ENCODE results near the gene GBF1. TPM values are rescaled to one million over a fixed set of nuclear protein-coding genes. Genes with fewer than 3 reads are reported as not detected.

Gene GBF1
- total and polyA plus RNA-seq, 7 experiments from 2014 or later = 8.5 to 47.2 (median 37.2) TPM

DNA sequence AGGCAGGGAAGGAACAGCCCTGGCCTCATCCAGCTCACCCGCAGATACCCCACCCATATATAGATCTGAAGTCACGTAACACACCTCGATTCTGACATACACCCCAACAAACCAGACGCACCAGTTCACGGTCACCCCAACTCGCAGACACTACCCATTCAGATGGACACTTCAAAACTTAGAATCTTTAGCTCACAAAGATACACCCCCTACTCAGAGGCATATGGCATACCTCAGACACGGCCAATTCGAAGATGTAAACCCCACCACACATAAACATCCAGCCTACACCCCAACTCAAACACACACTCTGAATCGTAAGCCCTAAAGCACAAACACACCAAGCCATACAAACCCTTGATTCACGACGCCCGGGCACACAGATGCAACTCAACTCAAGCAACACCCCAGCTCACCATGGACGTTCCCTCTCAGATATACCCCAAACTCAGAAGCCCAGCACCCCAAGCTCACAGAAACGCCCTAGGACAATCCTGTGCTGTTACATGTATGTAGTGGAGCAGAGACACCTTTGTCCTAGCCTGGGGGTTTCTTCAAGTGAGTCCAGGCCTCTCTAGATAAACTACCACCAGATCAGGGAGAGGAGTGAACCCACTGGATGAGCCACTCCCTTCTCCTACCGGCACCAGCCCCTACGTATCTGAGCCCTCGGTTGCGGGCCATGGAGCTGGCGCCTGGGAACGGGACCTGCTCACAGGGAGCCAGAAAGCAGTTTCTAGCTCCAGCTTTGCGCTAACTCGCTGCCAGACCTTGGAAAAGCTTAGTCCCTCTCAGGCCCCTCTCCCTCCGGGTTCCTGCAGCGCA lies 164.5 kb downstream of the GBF1 start:
- CTCF ChIA-PET = interaction anchor here (1.0 to 3.2 kb wide), 4 partner anchors 9 to 41 kb away, joined by 3 to 16 read pairs (median 5); partner anchors contain the start of genes C10orf95 and FBXL15
- H3K4me1 Mint-ChIP-seq = peaks cover 22 to 50% (median 42%) of the 10 kb centered on the region in 7 donors
- peak in 1 of 9 donors; percentile 17 for DNase-seq
- H3K9me3 Mint-ChIP-seq = no peaks in the 10 kb centered on the region
- ATAC-seq = no peak
- intact Hi-C loops (cut with micrococcal nuclease) = loop anchor here (1.0 kb wide), 5 partner anchors 11 to 92 kb away; partner anchors contain the start of genes ACTR1A (in 1 of the 2) and NFKB2 (in 1 of the 2)
- no peaks in the 10 kb centered on the region for H3K36me3 Mint-ChIP-seq
- POLR2A ChIA-PET = interaction anchor here (1.0 to 5.1 kb wide), 8 partner anchors 12 to 232 kb away, joined by 3 to 55 read pairs (median 10); partner anchors contain the start of genes C10orf95, CUEDC2, FBXL15 and NFKB2
- H3K27ac Mint-ChIP-seq = peak overlapping the region; percentile 42 to 92 (median 87)
- H3K4me3 ChIP-seq (ENCODE audit: low read length) = peak overlapping the region; percentile 66
- peaks cover 0 to 12% of the 10 kb centered on the region in 2 donors for H3K27me3 ChIP-seq (ENCODE audit: control insufficient read depth in 2 of 2, insufficient read depth in 2 of 2, low read length in 2 of 2)
- H3K4me1 ChIP-seq (ENCODE audit: control insufficient read depth in 2 of 2, insufficient read depth in 2 of 2, low read length in 2 of 2) = peaks cover 5 to 36% of the 10 kb centered on the region in 2 donors
- peaks cover 0 to 39% (median 18%) of the 10 kb centered on the region in 5 donors for H3K27me3 Mint-ChIP-seq
- H3K4me3 Mint-ChIP-seq = peak overlapping the region; percentile 73 to 91 (median 87)
- H3K36me3 ChIP-seq (ENCODE audit: control insufficient read depth in 2 of 3, insufficient read depth in 3 of 3, low read length in 3 of 3) = peaks cover 0 to 2% (median 0%) of the 10 kb centered on the region in 3 experiments
- no peaks in the 10 kb centered on the region for H3K9me3 ChIP-seq (ENCODE audit: control insufficient read depth in 2 of 3, low read length in 3 of 3)
- peak overlapping the region; percentile 72 for H3K27ac ChIP-seq (ENCODE audit: low read depth, low read length)

DNA sequence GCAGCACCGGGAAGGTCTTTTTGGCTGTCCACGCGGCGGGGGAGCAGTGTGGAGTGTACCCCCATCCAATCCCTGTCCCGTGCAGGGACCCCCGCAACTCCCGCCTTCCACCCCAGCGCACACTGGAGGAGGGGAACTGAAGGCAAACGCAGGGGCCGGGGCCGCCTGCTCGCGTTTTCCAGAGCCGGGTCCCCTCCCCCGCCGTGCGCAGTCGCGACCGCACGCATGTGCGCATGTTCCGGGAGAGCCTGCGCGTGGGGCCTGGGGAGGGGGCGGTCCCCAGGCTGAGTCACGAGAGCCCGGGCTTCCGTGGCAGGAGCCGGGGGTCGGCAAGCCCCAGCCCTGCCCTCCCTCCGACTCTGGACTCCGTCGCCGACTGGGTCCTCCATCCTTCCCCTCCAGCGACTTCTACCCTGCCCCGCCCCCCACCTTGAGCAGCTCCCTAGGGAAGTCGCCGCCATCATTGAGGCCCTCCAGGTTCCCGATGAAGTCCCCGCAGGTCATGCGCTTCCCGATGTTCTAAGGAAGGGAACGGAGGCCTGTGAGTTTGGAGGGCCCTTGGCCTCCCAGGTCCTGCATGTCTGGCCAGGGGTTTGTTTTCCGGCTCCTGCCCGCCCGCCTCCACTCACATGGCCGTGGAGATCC lies 165.2 kb downstream of the GBF1 start:
- Histone ChIP-seq H3K4me3 (ENCODE audit: low read length) (peak overlapping the region; percentile 66), H3K27me3 (ENCODE audit: control insufficient read depth in 2 of 2, insufficient read depth in 2 of 2, low read length in 2 of 2) (peaks cover under 1 to 12% of the 10 kb centered on the region in 2 donors), H3K27ac (ENCODE audit: low read depth, low read length) (peak overlapping the region; percentile 72), H3K36me3 (ENCODE audit: control insufficient read depth in 2 of 3, insufficient read depth in 3 of 3, low read length in 3 of 3) (no peaks in the 10 kb centered on the region), H3K9me3 (ENCODE audit: control insufficient read depth in 2 of 3, low read length in 3 of 3) (no peaks in the 10 kb centered on the region), H3K4me1 (ENCODE audit: control insufficient read depth in 2 of 2, insufficient read depth in 2 of 2, low read length in 2 of 2) (peaks cover 5 to 36% of the 10 kb centered on the region in 2 donors)
- peak; percentile 33 for ATAC-seq
- H3K9me3 Mint-ChIP-seq = no peaks in the 10 kb centered on the region
- H3K4me3 Mint-ChIP-seq = peak overlapping the region; percentile 73 to 91 (median 87)
- CTCF ChIA-PET = interaction anchor here (1.0 to 3.2 kb wide), 5 partner anchors 9 to 40 kb away, joined by 3 to 16 read pairs (median 4); partner anchors contain the start of genes C10orf95 and FBXL15
- intact Hi-C loops (cut with micrococcal nuclease) = loop anchor here (1.0 kb wide), 2 partner anchors 11 to 92 kb away; partner anchors contain the start of gene ACTR1A (in 1 of the 2)
- POLR2A ChIA-PET = interaction anchor here (0.6 to 5.1 kb wide), 7 partner anchors 11 to 231 kb away, joined by 3 to 55 read pairs (median 11); partner anchors contain the start of genes C10orf95, CUEDC2, FBXL15 and NFKB2
- peaks cover 22 to 50% (median 42%) of the 10 kb centered on the region in 7 donors for H3K4me1 Mint-ChIP-seq
- peak overlapping the region; percentile 64 to 92 (median 87) for H3K27ac Mint-ChIP-seq
- H3K36me3 Mint-ChIP-seq = no peaks in the 10 kb centered on the region
- peaks cover 0 to 41% (median 18%) of the 10 kb centered on the region in 5 donors for H3K27me3 Mint-ChIP-seq
- DNase-seq = peak in 8 of 9 donors; percentile 67 to 85 (median 72)

DNA sequence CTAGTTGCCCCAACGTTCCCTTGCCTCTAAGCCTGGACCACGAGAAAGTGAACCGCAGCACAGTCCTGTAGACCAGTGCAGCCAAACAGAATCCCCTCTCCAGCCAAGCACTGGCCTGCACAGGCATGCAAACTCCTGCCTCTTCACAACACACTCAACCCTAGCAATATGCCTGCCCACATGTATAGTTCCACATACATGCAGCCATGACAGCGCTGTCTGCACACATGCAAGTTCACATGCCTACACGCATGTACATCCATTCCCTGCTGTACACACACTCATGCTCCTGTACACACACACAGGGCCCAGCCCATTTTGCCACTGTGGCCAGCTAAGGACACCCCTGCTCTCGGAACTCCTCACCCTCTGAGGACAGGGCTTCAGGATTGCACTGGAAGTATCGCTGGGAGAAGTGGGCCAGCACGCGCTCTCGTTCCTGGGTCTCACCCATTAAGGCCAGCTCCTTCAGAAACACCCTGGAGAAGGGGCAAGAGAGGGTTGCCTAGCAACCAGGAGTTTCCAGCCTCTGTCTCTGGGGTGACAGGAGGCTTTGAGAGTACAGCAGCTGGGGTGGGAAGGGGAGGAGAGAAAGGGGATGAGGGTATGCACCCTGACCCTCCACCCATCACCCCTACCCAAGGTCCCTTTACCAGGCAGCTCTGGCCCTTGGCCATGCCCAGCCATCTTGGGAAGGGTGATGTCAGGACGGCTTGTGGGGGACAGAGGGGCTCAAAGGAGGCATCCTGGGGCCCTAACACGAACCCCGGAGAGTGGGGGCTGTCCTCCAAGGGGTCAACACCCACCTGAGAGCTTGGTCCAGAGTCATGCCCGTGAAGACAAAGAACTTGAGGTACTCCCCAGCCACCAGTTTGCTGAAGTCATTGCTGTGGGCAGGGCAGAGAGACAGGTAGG lies 166.3 kb downstream of the GBF1 start:
- Mint-ChIP-seq H3K27me3 (peaks cover 10 to 48% (median 27%) of the 10 kb centered on the region in 5 donors), H3K4me3 (peak overlapping the region; percentile 73 to 90 (median 83)), H3K36me3 (no peaks in the 10 kb centered on the region), H3K9me3 (peaks cover 0 to 2% (median 0%) of the 10 kb centered on the region in 11 donors), H3K4me1 (peaks cover 22 to 49% (median 35%) of the 10 kb centered on the region in 7 donors), H3K27ac (peak overlapping the region in 8 of 9 donors; percentile 62 to 86 (median 75))
- no peak overlapping the region for H3K4me3 ChIP-seq (ENCODE audit: low read length)
- no peak for ATAC-seq
- ChIA-PET CTCF (interaction anchor here (0.9 to 3.2 kb wide), 4 partner anchors 8 to 13 kb away, joined by 3 to 16 read pairs (median 5); partner anchors contain the start of gene FBXL15), POLR2A (interaction anchor here (0.6 to 5.1 kb wide), 5 partner anchors 10 to 78 kb away, joined by 4 to 55 read pairs (median 11); partner anchors contain the start of genes C10orf95, CUEDC2, FBXL15 and NFKB2)
- no peak for DNase-seq
- H3K36me3 ChIP-seq (ENCODE audit: control insufficient read depth in 2 of 3, insufficient read depth in 3 of 3, low read length in 3 of 3) = no peaks in the 10 kb centered on the region
- H3K9me3 ChIP-seq (ENCODE audit: control insufficient read depth in 2 of 3, low read length in 3 of 3) = no peaks in the 10 kb centered on the region
- intact Hi-C loops (cut with micrococcal nuclease) = no loop called here
- H3K27me3 ChIP-seq (ENCODE audit: control insufficient read depth in 2 of 2, insufficient read depth in 2 of 2, low read length in 2 of 2) = peaks cover 4 to 12% of the 10 kb centered on the region in 2 donors
- no peak overlapping the region for H3K27ac ChIP-seq (ENCODE audit: low read depth, low read length)
- peaks cover 5 to 36% of the 10 kb centered on the region in 2 donors for H3K4me1 ChIP-seq (ENCODE audit: control insufficient read depth in 2 of 2, insufficient read depth in 2 of 2, low read length in 2 of 2)

- CTCF ChIA-PET = interaction anchor here (0.9 to 3.2 kb wide), 3 partner anchors 9 to 14 kb away, joined by 4 to 16 read pairs (median 6); partner anchors contain the start of gene FBXL15
- H3K4me3 ChIP-seq (ENCODE audit: low read length) = no peak overlapping the region
- Mint-ChIP-seq H3K4me1 (peaks cover 22 to 46% (median 35%) of the 10 kb centered on the region in 7 donors), H3K27me3 (peaks cover 14 to 53% (median 32%) of the 10 kb centered on the region in 5 donors), H3K27ac (no peak overlapping the region), H3K36me3 (no peaks in the 10 kb centered on the region), H3K9me3 (peaks cover 0 to 3% (median 0%) of the 10 kb centered on the region in 11 donors), H3K4me3 (peak overlapping the region in 2 of 10 donors; percentile 53 to 59)
- H3K27ac ChIP-seq (ENCODE audit: low read depth, low read length) = no peak overlapping the region
- H3K9me3 ChIP-seq (ENCODE audit: control insufficient read depth in 2 of 3, low read length in 3 of 3) = no peaks in the 10 kb centered on the region
- peaks cover 4 to 12% of the 10 kb centered on the region in 2 donors for H3K27me3 ChIP-seq (ENCODE audit: control insufficient read depth in 2 of 2, insufficient read depth in 2 of 2, low read length in 2 of 2)
- intact Hi-C loops (cut with micrococcal nuclease) = no loop called here
- POLR2A ChIA-PET = interaction anchor here (0.9 to 5.1 kb wide), 3 partner anchors 9 to 39 kb away, joined by 4 to 55 read pairs (median 53); partner anchors contain the start of genes C10orf95, FBXL15 and NFKB2
- H3K4me1 ChIP-seq (ENCODE audit: control insufficient read depth in 2 of 2, insufficient read depth in 2 of 2, low read length in 2 of 2) = peaks cover 5 to 36% of the 10 kb centered on the region in 2 donors
- DNase-seq = no peak
- no peak for ATAC-seq
- H3K36me3 ChIP-seq (ENCODE audit: control insufficient read depth in 2 of 3, insufficient read depth in 3 of 3, low read length in 3 of 3) = no peaks in the 10 kb centered on the region
Measured at GRCh38 chr10:102412293-102412692, 167.0 kb downstream of the GBF1 start.

DNA sequence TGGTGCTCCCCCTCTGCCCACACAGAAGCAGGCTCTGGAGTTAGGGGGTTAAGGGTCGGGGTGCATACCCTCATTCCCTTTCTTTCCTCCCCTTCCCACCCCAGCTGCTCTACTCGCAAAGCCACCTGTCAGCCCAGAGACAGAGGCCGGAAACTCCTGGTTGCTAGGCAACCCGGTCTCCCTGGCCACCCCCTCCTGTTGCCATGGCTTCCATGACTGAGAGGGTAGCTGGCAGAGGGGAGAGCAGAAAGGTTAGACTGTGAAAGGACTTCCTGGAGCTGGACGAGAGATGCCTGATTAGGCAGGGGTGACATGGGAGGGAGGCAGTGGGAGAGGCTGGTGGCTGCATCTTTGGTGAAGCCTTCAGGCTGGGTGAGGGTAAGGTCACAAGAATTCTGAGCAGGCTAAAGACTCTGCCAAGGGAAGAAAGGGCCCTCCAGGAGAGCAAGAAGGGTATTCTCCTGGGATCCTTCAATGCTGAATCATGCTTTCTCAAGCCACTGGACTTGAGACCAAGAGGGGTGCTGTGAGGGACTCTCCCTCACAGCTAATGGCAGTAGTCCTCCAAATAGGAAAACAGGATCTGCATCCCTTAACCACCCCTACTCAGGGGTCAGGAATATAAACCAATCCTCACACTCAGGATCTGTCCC lies 167.8 kb downstream of the GBF1 start:
- Mint-ChIP-seq H3K27me3 (peaks cover 23 to 57% (median 39%) of the 10 kb centered on the region in 5 donors), H3K4me1 (peaks cover 23 to 42% (median 33%) of the 10 kb centered on the region in 7 donors), H3K9me3 (peaks cover 0 to 4% (median 0%) of the 10 kb centered on the region in 11 donors), H3K36me3 (no peaks in the 10 kb centered on the region), H3K27ac (peak overlapping the region in 4 of 9 donors; percentile 21 to 75 (median 56)), H3K4me3 (peak overlapping the region in 2 of 10 donors; percentile 12 to 53)
- peaks cover 4 to 10% of the 10 kb centered on the region in 2 donors for H3K27me3 ChIP-seq (ENCODE audit: control insufficient read depth in 2 of 2, insufficient read depth in 2 of 2, low read length in 2 of 2)
- no peak for ATAC-seq
- H3K4me3 ChIP-seq (ENCODE audit: low read length) = no peak overlapping the region
- POLR2A ChIA-PET = interaction anchor here (5.1 kb wide), 1 partner anchor 16 kb away, joined by 55 read pairs; the partner anchor contains the start of gene NFKB2
- CTCF ChIA-PET = no interaction called here
- intact Hi-C loops (cut with micrococcal nuclease) = no loop called here
- no peak overlapping the region for H3K27ac ChIP-seq (ENCODE audit: low read depth, low read length)
- H3K9me3 ChIP-seq (ENCODE audit: control insufficient read depth in 2 of 3, low read length in 3 of 3) = no peaks in the 10 kb centered on the region
- peak in 2 of 9 donors; percentile 47 to 56 for DNase-seq
- H3K4me1 ChIP-seq (ENCODE audit: control insufficient read depth in 2 of 2, insufficient read depth in 2 of 2, low read length in 2 of 2) = peaks cover 5 to 28% of the 10 kb centered on the region in 2 donors
- H3K36me3 ChIP-seq (ENCODE audit: control insufficient read depth in 2 of 3, insufficient read depth in 3 of 3, low read length in 3 of 3) = no peaks in the 10 kb centered on the region

Measured in naive thymus-derived CD4-positive, alpha-beta T cell (primary cell).